Activated CD8-positive, alpha-beta memory T cell treated with anti-CD3 and anti-CD28 coated beads, Interleukin-2, amount 50 U/mL, for 4 hours (primary cell): ENCODE data around the gene GCSAM.
A peak's percentile ranks its signal among the peaks of the same experiment; 100 is the strongest.

Experiments used
- DNase-seq: peaks from one replicate; pipeline ENCODE4 v3.0.0-alpha.2; 2020

Gene GCSAM

DNA sequence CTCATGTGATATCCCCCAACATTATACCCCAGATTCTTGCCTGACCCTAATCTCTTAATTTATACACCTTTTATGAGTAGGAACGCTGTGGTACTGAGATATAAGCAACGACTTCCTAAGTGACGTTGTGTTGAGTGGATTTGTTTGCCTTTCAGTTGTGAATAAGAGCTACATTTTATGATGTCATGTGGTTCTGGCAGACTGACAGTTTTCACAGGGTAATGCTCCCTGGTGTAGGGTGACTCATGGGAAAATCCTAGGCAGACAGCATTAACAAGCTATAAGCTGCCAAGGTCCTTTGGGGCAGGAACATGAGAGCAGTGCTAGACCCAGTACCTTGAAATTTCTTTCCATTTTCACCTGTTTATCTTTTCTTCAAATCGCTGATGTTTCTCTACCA lies 35.7 kb downstream of the GCSAM start:
- no peak for DNase-seq

DNA sequence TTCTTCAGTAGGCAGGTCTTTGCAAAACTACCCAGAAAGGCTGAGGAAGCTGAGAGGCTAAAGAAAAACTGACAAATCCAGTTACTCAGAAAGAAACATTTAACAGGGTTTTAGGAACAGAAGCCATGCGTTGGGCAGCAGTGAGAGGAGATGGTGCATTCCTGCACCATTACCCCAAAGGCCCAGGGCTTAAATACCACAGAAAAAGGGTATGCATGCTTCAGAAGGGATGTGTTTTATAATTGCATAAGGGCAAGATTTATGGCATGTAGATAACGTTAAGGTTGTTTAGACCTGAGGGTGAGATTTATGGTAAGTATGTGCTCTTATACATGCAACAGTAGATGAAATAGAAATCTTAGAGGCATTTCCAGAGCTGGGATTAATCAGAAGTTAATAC lies 36.9 kb downstream of the GCSAM start:
- DNase-seq = no peak

DNA sequence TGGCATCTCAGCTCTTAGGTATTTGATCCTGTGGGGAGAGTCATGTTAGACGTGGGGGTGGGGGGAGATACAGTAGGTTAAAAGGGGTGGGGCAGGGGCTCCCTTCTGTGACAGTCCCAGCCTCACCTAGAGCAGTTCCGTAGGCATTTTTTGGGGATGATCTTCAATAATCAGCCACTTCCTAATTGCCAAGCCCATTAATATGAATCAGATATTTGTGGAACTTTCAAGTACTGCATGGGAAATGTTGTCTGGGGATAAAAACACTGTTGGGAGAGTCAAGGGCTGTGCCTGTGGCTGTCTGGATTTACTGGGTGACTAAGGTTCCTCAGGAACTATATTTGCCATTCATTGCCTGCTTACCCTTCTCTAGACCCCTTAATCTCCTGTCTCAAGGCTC lies 37.3 kb downstream of the GCSAM start:
- DNase-seq = no peak

DNA sequence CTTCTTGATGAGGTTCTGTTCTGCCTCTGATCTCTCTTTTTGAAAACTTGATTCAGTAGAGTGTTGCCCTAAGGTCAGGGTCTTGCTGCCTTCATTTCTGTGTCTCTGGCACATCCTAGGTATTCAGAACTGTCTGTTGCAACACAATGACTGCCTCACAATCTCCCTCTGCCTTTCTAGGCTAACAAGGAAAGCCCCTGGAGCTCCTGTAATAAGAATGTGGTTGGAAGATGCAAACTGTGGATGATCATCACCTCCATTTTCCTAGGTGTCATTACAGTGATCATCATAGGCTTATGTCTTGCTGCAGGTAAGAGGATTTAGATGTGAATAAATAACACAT lies 39.9 kb downstream of the GCSAM start:
- DNase-seq = no peak

DNA sequence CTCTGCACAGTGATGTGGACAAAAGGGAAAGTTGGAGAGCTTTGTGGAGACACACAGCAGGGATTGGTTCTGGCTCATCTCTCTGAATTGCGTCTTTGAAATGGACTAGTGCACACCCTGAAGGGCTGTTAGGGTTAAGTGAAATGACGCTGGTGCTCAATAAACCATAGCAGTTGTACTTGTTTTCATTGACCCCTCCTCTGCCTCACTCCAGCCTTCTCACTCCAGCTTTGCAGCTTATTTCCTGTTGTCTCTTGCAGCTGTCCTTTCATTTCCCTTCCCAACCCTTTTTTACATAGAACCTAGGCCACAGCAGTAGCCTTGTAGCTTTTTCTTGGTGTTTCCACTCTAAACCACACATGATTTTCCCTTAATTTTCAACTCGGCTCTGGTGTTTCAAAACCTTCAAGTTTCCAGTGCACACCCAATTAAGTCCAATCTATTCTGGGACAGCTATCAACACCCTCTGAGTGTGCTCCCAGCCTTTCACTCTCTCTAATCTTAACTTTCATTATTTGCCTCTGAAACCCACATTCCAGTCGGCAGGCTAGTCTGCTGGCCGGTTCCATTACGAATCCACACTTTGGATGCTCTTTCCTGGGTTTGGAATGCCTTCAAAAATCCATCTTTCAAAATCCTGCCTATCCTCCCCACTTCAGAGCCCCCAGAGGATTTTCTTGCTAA lies 40.4 kb downstream of the GCSAM start:
- no peak for DNase-seq

DNA sequence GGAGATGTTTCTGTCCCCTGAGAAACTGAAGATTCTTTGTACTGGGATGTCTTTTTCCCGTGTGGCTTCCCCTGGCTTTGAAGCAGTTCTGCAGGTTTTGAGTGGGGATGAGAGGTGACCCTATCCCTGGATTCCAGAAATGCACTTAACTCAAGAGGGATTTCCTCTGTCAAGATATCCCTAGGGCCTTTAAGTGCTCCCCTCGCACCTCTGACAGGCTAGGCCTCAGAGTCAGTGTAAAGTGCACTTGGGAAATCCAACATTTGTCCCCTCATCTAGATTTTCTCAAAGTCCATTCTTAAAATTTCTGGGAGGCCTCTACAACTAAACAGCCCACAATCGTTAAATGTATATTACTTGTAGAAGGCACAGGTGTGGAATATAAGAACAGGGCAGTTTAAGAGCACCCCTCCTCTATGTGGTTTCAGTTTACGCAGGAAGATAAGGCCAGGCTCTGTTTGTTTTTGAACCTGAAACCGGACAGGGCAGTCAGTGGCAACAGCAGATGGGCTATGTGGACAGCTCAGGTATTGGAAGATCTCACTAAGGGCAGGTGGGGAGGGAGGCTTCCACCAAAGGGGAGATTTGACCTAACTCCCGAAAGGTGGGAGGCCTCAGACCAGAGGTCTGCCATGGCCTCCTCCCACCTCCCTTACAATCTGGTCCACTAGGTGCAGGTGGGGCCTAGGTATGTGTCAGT lies 42.0 kb downstream of the GCSAM start:
- no peak for DNase-seq

DNA sequence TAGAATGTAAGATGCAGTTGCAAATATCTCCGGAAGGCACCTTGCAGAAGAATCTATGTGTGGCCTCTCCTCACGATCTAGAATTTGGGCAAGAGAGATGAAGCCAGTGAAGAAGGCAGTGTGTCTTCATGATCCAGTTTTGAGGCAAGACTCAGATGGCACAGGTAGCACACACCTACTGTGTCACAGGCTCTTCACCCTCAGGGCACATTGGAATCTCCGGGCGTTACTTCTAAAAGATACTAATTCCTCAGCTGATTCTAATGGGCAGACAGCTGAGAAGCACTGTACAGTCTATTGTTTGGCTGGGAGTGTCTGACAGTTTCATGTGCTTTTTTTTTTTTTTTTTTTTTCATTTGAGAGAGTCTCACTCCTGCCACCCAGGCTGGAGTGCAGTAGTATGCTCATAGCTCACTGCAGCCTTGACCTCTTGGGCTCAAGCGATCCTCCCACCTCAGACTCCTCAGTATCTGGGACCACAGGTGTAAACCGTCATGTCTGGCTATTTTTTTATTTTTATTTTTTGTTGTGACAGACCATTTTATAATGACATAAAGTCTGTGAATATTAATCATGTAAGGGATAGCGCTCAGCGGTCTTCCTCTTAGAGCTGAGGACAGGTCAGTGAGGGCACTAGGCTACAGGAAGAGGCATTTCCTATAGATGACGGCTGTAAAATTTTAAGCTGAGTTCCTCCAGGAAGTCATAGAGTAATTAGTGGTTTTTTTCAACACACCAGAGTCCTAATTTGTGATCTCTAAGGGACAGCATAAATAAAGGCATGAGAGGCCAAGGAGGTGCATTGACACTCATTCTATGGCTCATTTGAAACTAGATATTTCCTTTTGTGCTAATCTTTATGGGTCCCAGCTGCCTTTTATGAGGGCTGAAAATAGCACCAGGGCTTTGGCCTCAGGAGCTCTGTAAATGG lies 42.8 kb downstream of the GCSAM start:
- no peak for DNase-seq

DNA sequence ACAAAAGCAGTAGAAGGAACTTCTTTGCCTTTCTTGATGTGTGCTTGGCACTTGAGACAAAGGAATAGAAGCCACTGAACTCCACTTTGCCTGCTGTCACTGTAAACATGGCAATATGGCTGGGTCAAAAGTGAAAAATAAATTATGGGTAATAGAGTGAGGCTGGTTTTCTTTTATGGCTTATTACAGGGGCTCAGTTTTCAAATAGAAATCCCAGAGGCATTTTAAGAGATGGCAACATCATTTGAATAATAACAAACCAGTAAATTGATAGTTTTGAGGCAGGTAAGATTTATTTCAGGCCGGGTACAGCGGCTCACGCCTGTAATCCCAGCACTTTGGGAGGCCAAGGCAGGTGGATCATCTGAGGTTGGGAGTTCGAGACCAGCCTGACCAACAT lies 44.1 kb downstream of the GCSAM start:
- no peak for DNase-seq

DNA sequence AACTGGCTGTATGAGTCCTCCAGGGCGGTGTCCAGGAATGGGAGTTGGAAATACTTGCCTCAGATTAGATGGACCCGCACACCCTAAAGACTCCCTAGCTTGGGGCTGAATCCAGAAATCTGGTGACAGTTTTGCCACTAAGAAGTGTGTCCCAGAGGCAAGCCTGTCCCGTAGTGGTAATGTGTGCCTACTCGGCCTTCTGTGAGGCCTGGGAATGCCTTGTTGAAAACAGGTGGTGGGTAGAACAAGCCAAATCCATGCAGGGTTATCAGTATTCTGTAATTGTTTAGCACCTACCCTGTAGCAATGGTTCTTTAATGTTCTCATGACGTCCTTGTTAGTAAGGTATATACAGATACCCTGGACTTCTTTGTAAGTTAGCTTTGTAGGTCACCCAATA lies 45.3 kb downstream of the GCSAM start:
- no peak for DNase-seq

DNA sequence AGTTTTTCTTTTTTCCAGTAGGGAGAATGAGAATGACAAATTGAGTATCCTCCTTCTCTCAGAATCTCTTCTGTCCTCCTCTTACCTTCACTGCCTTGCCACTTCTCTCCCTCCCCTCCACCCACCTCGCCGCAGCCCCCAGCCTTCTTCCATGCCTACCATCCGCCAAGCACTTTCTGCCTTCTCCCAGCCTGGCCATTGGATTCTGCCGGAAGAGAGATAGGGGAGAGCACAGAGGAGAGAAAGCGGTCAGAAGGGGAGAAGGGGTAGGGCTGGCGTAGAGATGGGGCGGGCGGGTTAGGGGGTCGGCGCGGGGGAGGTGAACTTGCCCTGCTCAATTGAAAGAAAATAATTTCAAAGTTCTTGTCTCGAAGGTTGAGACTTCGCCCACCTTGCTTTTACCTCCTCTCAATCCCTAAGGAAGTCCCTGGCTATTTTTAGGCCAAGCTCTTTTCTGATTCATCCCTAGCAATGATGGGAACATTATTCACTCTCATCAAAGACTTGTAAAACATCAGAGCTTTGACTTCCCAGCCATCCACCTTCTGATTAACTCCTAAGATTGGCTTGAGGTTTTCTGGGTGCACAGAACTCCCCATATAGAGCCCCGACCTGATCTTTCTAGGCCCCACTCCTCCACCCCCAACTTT lies 46.0 kb downstream of the GCSAM start:
- no peak for DNase-seq

DNA sequence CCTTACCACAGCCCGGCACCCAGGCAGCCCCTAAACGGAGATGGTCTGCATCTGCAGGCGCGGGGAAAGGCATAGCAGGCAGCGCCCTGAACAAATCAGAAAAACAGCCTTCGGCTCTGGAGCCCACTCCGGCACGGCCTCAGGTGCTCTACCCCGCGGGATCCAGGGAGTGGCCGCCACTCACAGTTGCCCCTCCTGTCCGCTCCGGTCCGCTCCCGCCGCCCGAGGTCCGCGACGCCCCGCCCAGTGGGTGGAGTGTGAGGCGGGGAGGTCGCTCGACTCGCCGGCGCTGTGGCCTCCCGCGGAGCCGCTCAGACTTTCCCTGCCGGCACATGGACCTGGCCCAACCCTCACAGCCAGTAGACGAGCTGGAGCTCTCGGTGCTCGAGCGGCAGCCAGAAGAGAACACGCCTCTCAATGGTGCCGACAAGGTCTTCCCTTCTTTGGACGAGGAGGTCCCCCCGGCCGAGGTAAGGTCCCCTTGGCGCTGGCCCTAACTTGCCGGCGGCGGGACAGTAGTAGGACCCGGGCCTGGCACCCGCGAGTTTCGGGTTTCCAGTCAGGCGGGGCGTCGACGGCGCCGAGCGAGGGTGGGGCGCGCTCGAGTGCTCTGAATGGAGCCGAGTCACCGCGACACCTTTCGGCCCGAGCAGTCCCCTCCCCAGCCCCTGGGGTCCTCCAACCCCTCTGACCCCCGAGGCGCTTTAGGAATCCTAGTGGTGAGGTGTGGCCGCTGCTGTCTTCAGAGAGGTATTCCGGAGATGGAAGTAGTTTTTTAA lies 46.8 kb downstream of the GCSAM start, which contains the start of gene C3orf52:
Gene C3orf52 (plus strand): TSS at position 314 of the 779 bp plus-strand sequence. CDS start 19 bp downstream, at position 333.
- peak; percentile 55 for DNase-seq

DNA sequence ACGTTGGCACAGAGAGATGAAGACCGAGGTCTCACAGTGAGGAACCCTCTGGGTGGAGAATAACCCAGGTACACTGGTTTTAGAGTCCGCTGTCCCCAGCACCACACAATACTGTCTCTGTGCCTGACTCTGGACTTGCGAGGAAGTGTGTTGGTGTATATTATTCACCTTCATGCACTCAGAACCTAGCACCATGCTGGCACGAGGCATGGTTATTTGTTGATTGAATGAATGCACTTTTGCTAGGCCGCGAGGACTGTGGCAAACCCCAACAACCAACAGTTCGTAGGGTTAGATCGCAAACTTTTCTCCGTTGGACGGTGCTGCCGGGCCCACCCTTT lies 47.3 kb downstream of the GCSAM start:
- no peak for DNase-seq

DNA sequence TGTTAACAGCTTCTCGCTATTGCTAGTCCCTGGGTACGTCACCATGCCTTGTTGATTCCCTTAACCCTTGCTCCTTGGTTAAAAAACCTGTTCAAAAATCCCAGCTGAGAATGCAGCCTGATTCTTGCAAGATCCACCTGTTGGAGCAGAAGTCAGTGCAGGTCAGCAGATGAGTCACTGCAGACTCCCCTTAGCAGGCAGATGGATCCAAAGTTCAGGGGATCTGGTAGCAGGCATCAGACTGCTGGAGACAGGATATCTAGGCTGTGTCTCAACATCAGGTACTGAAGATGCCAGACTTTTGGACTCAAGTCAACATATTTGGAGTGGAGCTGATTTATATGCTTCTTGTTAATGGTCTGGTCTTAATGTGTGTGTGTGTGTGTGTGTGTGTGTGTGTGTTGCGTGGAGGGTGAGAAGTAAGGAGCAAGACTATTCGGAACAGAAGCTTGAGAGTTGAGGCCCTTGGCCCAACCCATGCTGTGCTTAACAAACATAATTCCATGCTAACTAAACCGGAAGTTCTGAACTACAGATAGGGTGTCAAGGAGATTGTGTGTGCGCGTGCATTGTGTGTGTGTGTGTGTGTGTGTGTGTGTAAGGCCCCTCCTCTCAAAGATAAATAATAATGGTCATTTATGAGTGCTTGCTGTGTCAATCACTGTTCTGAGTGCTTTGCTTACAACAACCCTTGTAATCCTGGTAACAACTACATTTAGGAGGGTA lies 47.9 kb downstream of the GCSAM start:
- DNase-seq = no peak

DNA sequence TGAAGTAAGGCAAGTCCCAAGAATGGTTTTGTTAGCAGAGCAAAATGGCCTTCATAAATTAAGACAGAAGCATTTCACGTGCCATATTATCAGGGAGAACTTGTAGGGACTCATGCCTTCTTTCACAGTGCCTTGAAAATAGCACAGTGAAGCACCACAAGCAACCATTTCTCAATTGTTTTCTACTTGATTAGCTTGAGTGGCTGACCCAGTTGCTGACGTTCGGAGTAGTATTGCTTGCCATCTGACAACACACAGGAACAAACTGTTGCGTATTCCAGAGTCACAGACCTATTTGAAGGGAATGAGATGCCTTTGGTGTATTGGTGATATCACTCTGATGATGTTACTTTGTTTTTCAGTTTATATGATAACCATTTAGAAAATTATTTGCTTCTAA lies 49.8 kb downstream of the GCSAM start:
- no peak for DNase-seq

DNA sequence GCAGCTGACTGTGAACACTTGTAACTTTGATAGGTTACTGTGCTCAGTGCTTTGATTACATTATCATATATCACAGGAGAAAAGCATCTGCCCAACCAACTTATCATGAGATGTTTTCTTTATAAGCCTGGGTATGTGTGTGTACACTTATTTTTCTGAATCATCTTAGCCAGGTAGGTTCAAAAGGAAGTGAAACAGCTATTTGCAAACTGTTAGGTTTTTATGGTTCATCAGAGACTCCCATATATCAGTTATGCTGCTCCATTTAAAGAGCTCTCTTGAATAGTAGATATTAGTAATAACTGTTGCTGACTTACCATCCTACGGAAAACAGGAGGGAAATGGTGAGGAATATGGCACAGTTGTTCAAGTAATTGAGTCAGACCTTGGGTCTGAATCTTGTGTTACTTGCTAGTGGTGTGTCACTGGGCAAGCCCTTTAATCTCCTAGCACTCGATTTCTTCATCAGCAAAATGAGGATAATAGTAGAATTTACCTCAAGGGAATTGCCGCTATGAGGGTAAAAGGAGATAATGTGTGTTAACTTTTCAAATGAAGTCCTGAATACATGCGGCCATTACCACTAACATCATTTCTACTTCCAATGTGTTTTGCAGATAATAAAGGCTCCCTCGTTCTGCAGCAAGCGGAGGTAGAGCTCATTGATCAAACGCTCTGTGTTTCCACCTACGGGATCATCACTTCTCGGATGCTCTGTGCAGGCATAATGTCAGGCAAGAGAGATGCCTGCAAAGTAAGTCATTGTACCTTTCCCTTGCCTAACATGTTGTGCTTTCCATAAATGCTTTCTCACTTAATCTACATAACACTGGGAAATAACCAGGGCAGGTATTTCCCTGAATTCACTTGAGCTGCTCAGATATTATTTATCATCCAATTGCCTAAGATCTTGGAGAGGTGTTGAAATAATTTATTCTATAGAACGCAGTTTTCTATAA lies 54.6 kb downstream of the GCSAM start:
- DNase-seq = no peak

DNA sequence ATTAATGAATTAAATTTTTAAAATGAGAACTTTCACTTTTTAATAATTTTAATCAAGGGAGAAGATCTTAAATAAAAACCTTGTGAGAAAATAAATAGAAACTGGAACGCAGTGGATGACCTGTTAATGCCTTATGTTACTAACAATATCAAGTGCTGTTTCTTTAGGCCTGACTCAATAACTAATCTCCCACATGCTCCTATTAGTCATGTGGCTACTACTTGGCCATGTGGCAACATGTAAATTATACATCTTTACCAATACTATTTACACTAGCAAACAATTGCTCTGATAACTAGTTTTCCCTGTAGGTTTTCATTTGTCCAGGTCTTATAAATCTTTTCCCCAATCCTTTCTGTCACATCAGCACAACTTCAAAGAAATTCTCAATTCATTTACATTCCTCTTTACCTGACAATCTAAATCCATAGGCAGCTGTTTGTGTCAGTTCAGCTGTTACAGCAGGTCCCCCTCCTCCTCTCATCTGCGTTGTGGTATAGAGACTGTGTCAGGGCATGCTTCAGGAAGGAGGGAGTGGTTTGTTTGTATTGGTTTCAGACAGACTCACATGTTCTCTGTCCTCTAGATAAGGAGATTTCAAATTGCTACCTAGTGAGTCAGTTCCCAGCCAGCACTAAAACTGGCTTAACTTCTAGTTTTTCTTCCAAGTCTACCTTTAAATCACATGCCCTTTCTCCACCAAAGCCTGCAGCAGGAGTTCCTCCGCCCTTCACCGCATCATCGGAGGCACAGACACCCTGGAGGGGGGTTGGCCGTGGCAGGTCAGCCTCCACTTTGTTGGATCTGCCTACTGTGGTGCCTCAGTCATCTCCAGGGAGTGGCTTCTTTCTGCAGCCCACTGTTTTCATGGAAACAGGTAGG lies 58.2 kb downstream of the GCSAM start:
- DNase-seq = peak; percentile 18

DNA sequence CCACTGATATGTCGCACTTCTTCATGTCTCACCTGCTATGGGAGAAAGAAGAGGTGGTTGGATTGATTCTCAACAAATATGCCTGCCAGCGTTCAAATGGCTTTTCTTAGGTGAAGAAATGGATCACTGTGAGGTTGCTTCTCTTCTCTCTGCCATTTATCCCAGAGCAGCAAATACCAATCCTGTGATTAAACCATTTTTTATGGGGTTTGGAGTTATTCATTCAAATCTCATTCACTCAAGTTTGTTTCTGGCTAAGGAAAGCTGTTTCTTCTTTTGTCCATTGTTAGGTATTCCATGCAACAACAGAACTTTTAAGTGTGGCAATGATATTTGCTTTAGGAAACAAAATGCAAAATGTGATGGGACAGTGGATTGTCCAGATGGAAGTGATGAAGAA lies 59.0 kb downstream of the GCSAM start:
- DNase-seq = no peak

DNA sequence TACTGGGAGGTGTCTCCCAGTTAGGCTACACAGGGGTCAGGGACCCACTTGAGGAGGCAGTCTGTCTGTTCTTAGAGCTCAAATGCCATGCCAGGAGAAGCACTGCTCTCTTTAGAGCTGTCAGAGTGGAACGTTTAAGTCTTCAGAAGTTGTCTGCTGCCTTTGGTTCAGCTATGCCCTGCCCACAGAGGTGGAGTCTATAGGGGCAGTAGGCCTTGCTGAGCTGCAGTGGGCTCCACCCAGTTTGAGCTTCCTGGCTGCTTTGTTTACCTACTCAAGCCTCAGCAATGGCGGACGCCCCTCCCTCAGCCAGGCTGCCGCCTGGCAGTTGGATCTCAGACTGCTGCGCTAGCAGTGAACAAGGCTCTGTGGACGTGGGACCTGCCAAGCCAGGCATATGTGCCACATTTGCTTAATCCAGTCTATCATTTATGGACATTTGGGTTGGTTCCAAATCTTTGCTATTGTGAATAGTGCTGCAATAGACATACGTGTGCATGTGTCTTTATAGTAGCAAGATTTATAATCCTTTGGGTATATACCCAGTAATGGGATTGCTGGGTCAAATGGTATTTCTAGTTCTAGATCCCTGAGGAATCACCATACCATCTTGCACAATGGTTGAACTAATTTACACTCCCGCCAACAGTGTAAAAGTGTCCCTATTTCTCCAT lies 60.5 kb downstream of the GCSAM start:
- peak; percentile 47 for DNase-seq
